Keratinocyte (primary cell): ENCODE measurements around the gene JAKMIP1. TPM values are rescaled to one million over a fixed set of nuclear protein-coding genes. Genes with fewer than 3 reads are reported as not detected.

Experiments
- DNase-seq: peaks from one replicate; pipeline ENCODE4 v3.0.0-alpha.2; 2011; ENCODE audit warnings: low read depth, missing footprints, low spot score
- FAIRE-seq: peaks from 2 replicates; lab custom pipeline; 2011; peaks lifted over from hg19 to GRCh38; lab: Jason Lieb, UNC
- H2AFZ ChIP-seq: 2 replicates; pipeline ENCODE4 v1.6.0; 2012; ENCODE audit warnings: low read length, control low read depth, inconsistent platforms; ENCODE audit not compliant: control insufficient read depth
- H3K27ac ChIP-seq: 2 replicates; pipeline ENCODE4 v1.5.1; 2011; ENCODE audit warnings: low read length; ENCODE audit not compliant: control insufficient read depth, insufficient read depth
- H3K27me3 ChIP-seq: 3 replicates; pipeline ENCODE4 v1.6.0; 2011; ENCODE audit warnings: low read length; ENCODE audit not compliant: control insufficient read depth, insufficient read depth; ENCODE audit errors: extremely low read depth
- H3K36me3 ChIP-seq, 2 experiments: 2 replicates in 1 of 2; 3 replicates in 1 of 2; pipeline ENCODE4 v1.5.1; 2011; ENCODE audit warnings: low read length in 2 of 2, mild to moderate bottlenecking in 1 of 2; ENCODE audit not compliant: control insufficient read depth in 2 of 2, insufficient read depth in 2 of 2; ENCODE audit errors: extremely low read depth in 1 of 2
- H3K4me1 ChIP-seq: 3 replicates; pipeline ENCODE4 v1.5.1; 2011; ENCODE audit warnings: low read length; ENCODE audit not compliant: control insufficient read depth, insufficient read depth; ENCODE audit errors: extremely low read depth
- H3K4me2 ChIP-seq: 3 replicates; pipeline ENCODE4 v1.6.0; 2011; ENCODE audit warnings: low read depth, low read length; ENCODE audit not compliant: control insufficient read depth, insufficient read depth; ENCODE audit errors: extremely low read depth
- H3K4me3 ChIP-seq, 3 experiments: fragments of 200-600 bp in 1 of 3; sonication (generic) in 1 of 3; 2 replicates in 2 of 3; 3 replicates in 1 of 3; pipeline ENCODE4 v1.5.1; 2011 to 2016; ENCODE audit warnings: low read length in 3 of 3, mild to moderate bottlenecking in 3 of 3, control low read depth in 2 of 3, inconsistent platforms in 1 of 3, low read depth in 1 of 3, mixed read lengths in 1 of 3, mixed run types in 1 of 3, moderate library complexity in 1 of 3; ENCODE audit not compliant: control insufficient read depth in 2 of 3, insufficient read depth in 2 of 3; ENCODE audit errors: extremely low read depth in 1 of 3
- H3K79me2 ChIP-seq: 2 replicates; pipeline ENCODE4 v1.6.0; 2012; ENCODE audit warnings: low read length; ENCODE audit not compliant: control insufficient read depth, insufficient read depth
- H3K9ac ChIP-seq: 3 replicates; pipeline ENCODE4 v1.6.0; 2011; ENCODE audit warnings: low read length; ENCODE audit not compliant: control insufficient read depth, insufficient read depth; ENCODE audit errors: extremely low read depth
- H3K9me1 ChIP-seq: 3 replicates; pipeline ENCODE4 v1.6.0; 2011; ENCODE audit warnings: low read length; ENCODE audit not compliant: control insufficient read depth, insufficient read depth; ENCODE audit errors: extremely low read depth
- H3K9me3 ChIP-seq: 2 replicates; pipeline ENCODE4 v1.5.1; 2012; ENCODE audit warnings: low read depth, low read length; ENCODE audit not compliant: control insufficient read depth
- H4K20me1 ChIP-seq: 3 replicates; pipeline ENCODE4 v1.6.0; 2011; ENCODE audit warnings: low read length; ENCODE audit not compliant: control insufficient read depth, insufficient read depth; ENCODE audit errors: extremely low read depth
- CTCF ChIP-seq, 3 experiments: IDR thresholded peaks in 1 of 3; conservative IDR thresholded peaks in 1 of 3; optimal IDR thresholded peaks in 1 of 3; 2 replicates in 2 of 3; 3 replicates in 1 of 3; pipeline versions ENCODE3 to v1.5.1; 2011; ENCODE audit warnings: low read length in 3 of 3, mild to moderate bottlenecking in 3 of 3, moderate library complexity in 2 of 3, control low read depth in 1 of 3, inconsistent platforms in 1 of 3; ENCODE audit not compliant: insufficient read depth in 2 of 3; ENCODE audit errors: extremely low read depth in 1 of 3
- EZH2 ChIP-seq: IDR thresholded peaks from one replicate; pipeline ENCODE4 v1.6.1; 2012; ENCODE audit warnings: inconsistent platforms, mild to moderate bottlenecking, low read length, moderate library complexity
- dilution Hi-C: fragments of 300-500 bp; cut with MboI; formaldehyde crosslinking; loops from one replicate; pipeline ENCODE4 v1.7.0; 2020; ENCODE audit warnings: low sequenced_read_pairs; ENCODE audit not compliant: extremely low pct_ligation_motif_present
- polyA plus RNA-seq, 5 experiments: library from polyadenylated mRNA; depleted of rRNA in 3 of 5; stranded (reverse) in 3 of 5; stranded (forward) in 1 of 5; unstranded in 1 of 5; fragments of >200 nt; gene quantifications; 1 replicate in 1 of 5; 2 replicates in 3 of 5; 3 replicates in 1 of 5; pipeline versions ENCODE4 v1.2.1 to v1.2.3, GENCODE V29; 2011 to 2012; ENCODE audit warnings: missing spikeins in 2 of 5, low read depth in 1 of 5, low replicate concordance in 1 of 5

The JAKMIP1 gene
- polyA plus RNA-seq, 1 donor (not counting 4 experiments of a cell fraction or from before 2014, with no cell fraction given), result not detected

- H3K79me2 ChIP-seq, result no peaks in the 10 kb centered on the region
- no peaks in the 10 kb centered on the region for H3K9me1 ChIP-seq
- H3K4me1 ChIP-seq, result no peaks in the 10 kb centered on the region
- H3K36me3 ChIP-seq, result no peaks in the 10 kb centered on the region
- dilution Hi-C loops, result no loop called here
- H3K4me2 ChIP-seq, result no peak overlapping the region
- no peaks in the 10 kb centered on the region for H3K27me3 ChIP-seq
- H3K4me3 ChIP-seq, result no peak overlapping the region
- no peak for DNase-seq
- H2AFZ ChIP-seq, result no peak overlapping the region
- no peak for FAIRE-seq
- no peak overlapping the region for H3K9ac ChIP-seq
- H3K27ac ChIP-seq, result no peak overlapping the region
- TF ChIP-seq CTCF (optimal IDR thresholded peaks at IDR 0.05 in 1 of 3, IDR thresholded peaks at IDR 0.05 in 1 of 3, conservative IDR thresholded peaks at IDR 0.05 in 1 of 3; ENCODE audit: extremely low read depth in 1 of 3, insufficient read depth in 2 of 3, low read length in 3 of 3) (no peak), EZH2 (no peak)
- H3K9me3 ChIP-seq, result no peaks in the 10 kb centered on the region
- no peaks in the 10 kb centered on the region for H4K20me1 ChIP-seq
Measured at GRCh38 chr4:6162885-6163284, 37.5 kb downstream of the JAKMIP1 start.

GRCh38 chr4:6161921-6162464 lies 38.4 kb downstream of the JAKMIP1 start:
- no peaks in the 10 kb centered on the region for H3K27me3 ChIP-seq
- no peaks in the 10 kb centered on the region for H3K4me1 ChIP-seq
- DNase-seq (no peak), FAIRE-seq (no peak)
- dilution Hi-C loops, result no loop called here
- H3K9me1 ChIP-seq, result no peaks in the 10 kb centered on the region
- TF ChIP-seq EZH2 (no peak), CTCF (optimal IDR thresholded peaks at IDR 0.05 in 1 of 3, IDR thresholded peaks at IDR 0.05 in 1 of 3, conservative IDR thresholded peaks at IDR 0.05 in 1 of 3; ENCODE audit: extremely low read depth in 1 of 3, insufficient read depth in 2 of 3, low read length in 3 of 3) (no peak)
- H2AFZ ChIP-seq, result no peak overlapping the region
- no peak overlapping the region for H3K27ac ChIP-seq
- H3K4me2 ChIP-seq, result no peak overlapping the region
- H3K79me2 ChIP-seq, result no peaks in the 10 kb centered on the region
- H3K4me3 ChIP-seq, result no peak overlapping the region
- no peak overlapping the region for H3K9ac ChIP-seq
- no peaks in the 10 kb centered on the region for H3K9me3 ChIP-seq
- H3K36me3 ChIP-seq, result no peaks in the 10 kb centered on the region
- H4K20me1 ChIP-seq, result no peaks in the 10 kb centered on the region
